ENCODE results near the gene ATAD3B.
"Not testable (repeated sequence)": the region's sequence is repeated elsewhere in the genome, so short reads cannot be mapped to it uniquely, and the experiment has no call there.

Gene ATAD3B

GRCh38 chr1:1452882-1453281, 18.7 kb upstream of the ATAD3B start:
- DNase-seq: no peak

GRCh38 chr1:1454286-1455056, 17.1 kb upstream of the ATAD3B start:
- DNase-seq: not testable (repeated sequence)

- no peak for DNase-seq
These were observed 16.1 kb upstream of the ATAD3B start for GRCh38 chr1:1455366-1455884.

GRCh38 chr1:1455934-1456333, 15.6 kb upstream of the ATAD3B start:
- not testable (repeated sequence) for DNase-seq

- DNase-seq: not testable (repeated sequence)
These were observed 14.8 kb upstream of the ATAD3B start for GRCh38 chr1:1456683-1457255.

- DNase-seq: not testable (repeated sequence)
These were observed 12.4 kb upstream of the ATAD3B start for GRCh38 chr1:1459156-1459555.

- not testable (repeated sequence) for DNase-seq
These were observed 11.9 kb upstream of the ATAD3B start for GRCh38 chr1:1459711-1460110.

GRCh38 chr1:1460540-1461130, 10.9 kb upstream of the ATAD3B start:
- no peak for DNase-seq

GRCh38 chr1:1461721-1462317, 9.7 kb upstream of the ATAD3B start:
- DNase-seq: no peak

- DNase-seq: no peak
These were observed 9.1 kb upstream of the ATAD3B start for GRCh38 chr1:1462318-1462966.

- no peak for DNase-seq
These were observed 8.3 kb upstream of the ATAD3B start for GRCh38 chr1:1463312-1463711.

GRCh38 chr1:1468196-1468985, 3.2 kb upstream of the ATAD3B start:
- not testable (repeated sequence) for DNase-seq

- DNase-seq: no peak
These were observed 758 bp upstream of the ATAD3B start for GRCh38 chr1:1470626-1471388.

GRCh38 chr1:1472053-1472876, 700 bp downstream of the ATAD3B start:
- not testable (repeated sequence) for DNase-seq

- DNase-seq: not testable (repeated sequence)
These were observed 4.4 kb downstream of the ATAD3B start for GRCh38 chr1:1476011-1476410.

- no peak for DNase-seq
These were observed 5.6 kb downstream of the ATAD3B start for GRCh38 chr1:1477206-1477605.

- no peak for DNase-seq
These were observed 8.3 kb downstream of the ATAD3B start for GRCh38 chr1:1479547-1480487.

GRCh38 chr1:1480488-1480867, 8.9 kb downstream of the ATAD3B start:
- DNase-seq: not testable (repeated sequence)

- DNase-seq: not testable (repeated sequence)
These were observed 10.2 kb downstream of the ATAD3B start for GRCh38 chr1:1481811-1482210.

Data from amniotic stem cell (primary cell).